DND-41 (cell line): ENCODE measurements around the gene PSMF1.

ENCODE experiments used
- ATAC-seq: fragments of 200-7000 bp; cut with Tn5 transposase; 3 replicates; pipeline ENCODE4 v1.9.1; 2021; ENCODE audit warnings: low read depth; ENCODE audit not compliant: insufficient read depth
- DNase-seq: peaks from one replicate; pipeline ENCODE4 v3.0.0-alpha.2; 2020
- H2AFZ ChIP-seq: 2 replicates; pipeline ENCODE4 v1.6.0; 2012; ENCODE audit warnings: low read depth, low read length
- H3K27ac ChIP-seq: 2 replicates; pipeline ENCODE4 v1.5.1; 2012; ENCODE audit warnings: low read length, inconsistent platforms
- H3K27me3 ChIP-seq: fragments of 200-600 bp; sonication (generic); 2 replicates; pipeline ENCODE4 v1.6.0; 2012; ENCODE audit warnings: low read length, mild to moderate bottlenecking, inconsistent platforms; ENCODE audit not compliant: insufficient read depth, poor library complexity
- H3K36me3 ChIP-seq: 2 replicates; pipeline ENCODE4 v1.5.1; 2012; ENCODE audit warnings: low read length, inconsistent platforms; ENCODE audit not compliant: insufficient read depth
- H3K4me1 ChIP-seq: 2 replicates; pipeline ENCODE4 v1.5.1; 2012; ENCODE audit warnings: mild to moderate bottlenecking, low read length; ENCODE audit not compliant: insufficient read depth
- H3K4me2 ChIP-seq: 2 replicates; pipeline ENCODE4 v1.6.0; 2012; ENCODE audit warnings: mild to moderate bottlenecking, moderate library complexity, low read length, inconsistent platforms; ENCODE audit not compliant: insufficient read depth
- H3K4me3 ChIP-seq, 2 experiments: fragments of 200-600 bp in 1 of 2; shearing (Covaris generic) in 1 of 2; 2 replicates each; pipeline ENCODE4 v1.5.1; 2012 to 2016; ENCODE audit warnings: inconsistent platforms in 2 of 2, low read length in 2 of 2, mild to moderate bottlenecking in 2 of 2, low read depth in 1 of 2, moderate library complexity in 1 of 2
- H3K79me2 ChIP-seq: 2 replicates; pipeline ENCODE4 v1.6.0; 2012; ENCODE audit warnings: low read length, inconsistent platforms; ENCODE audit not compliant: insufficient read depth
- H3K9ac ChIP-seq: 2 replicates; pipeline ENCODE4 v1.6.0; 2012; ENCODE audit warnings: low read depth, mild to moderate bottlenecking, inconsistent platforms, low read length, moderate library complexity
- H3K9me3 ChIP-seq: 2 replicates; pipeline ENCODE4 v1.5.1; 2012; ENCODE audit warnings: low read length, moderate library complexity, mild to moderate bottlenecking, inconsistent platforms; ENCODE audit not compliant: insufficient read depth, severe bottlenecking
- H4K20me1 ChIP-seq: 2 replicates; pipeline ENCODE4 v1.6.0; 2012; ENCODE audit warnings: low read length; ENCODE audit not compliant: insufficient read depth
- CTCF ChIP-seq: IDR thresholded peaks from 2 replicates; pipeline ENCODE4 v1.5.1; 2012; ENCODE audit warnings: borderline replicate concordance, low read length, moderate library complexity, mild to moderate bottlenecking; ENCODE audit not compliant: poor library complexity, severe bottlenecking; ENCODE audit errors: extremely low read depth
- EZH2 ChIP-seq: IDR thresholded peaks from 3 replicates; pipeline ENCODE4 v1.6.1; 2012; ENCODE audit warnings: borderline replicate concordance, low read depth, mild to moderate bottlenecking, moderate library complexity, low read length, inconsistent platforms; ENCODE audit not compliant: severe bottlenecking

PSMF1 gene

GRCh38 chr20:1174787-1175186 lies 56.4 kb downstream of the PSMF1 start:
- TF ChIP-seq EZH2 (no peak), CTCF (no peak)
- Histone ChIP-seq H3K9me3 (no peaks in the 10 kb centered on the region), H4K20me1 (peaks cover 19% of the 10 kb centered on the region), H3K27me3 (no peaks in the 10 kb centered on the region), H3K4me3 (no peak overlapping the region), H3K27ac (no peak overlapping the region), H3K9ac (no peak overlapping the region), H3K79me2 (no peaks in the 10 kb centered on the region), H2AFZ (no peak overlapping the region), H3K4me2 (no peak overlapping the region), H3K36me3 (peaks cover 27% of the 10 kb centered on the region), H3K4me1 (no peaks in the 10 kb centered on the region)
- no peak for DNase-seq
- no peak for ATAC-seq

GRCh38 chr20:1177680-1178079 lies 59.3 kb downstream of the PSMF1 start:
- Histone ChIP-seq H3K9me3 (no peaks in the 10 kb centered on the region), H3K4me1 (no peaks in the 10 kb centered on the region), H3K79me2 (no peaks in the 10 kb centered on the region), H3K9ac (no peak overlapping the region), H3K4me3 (no peak overlapping the region), H3K27me3 (no peaks in the 10 kb centered on the region), H4K20me1 (no peaks in the 10 kb centered on the region; the same call in 1 of the 2 replicates), H3K27ac (no peak overlapping the region), H3K4me2 (no peak overlapping the region), H3K36me3 (peaks cover 3% of the 10 kb centered on the region; the same call in 1 of the 2 replicates), H2AFZ (no peak overlapping the region)
- DNase-seq (no peak), ATAC-seq (no peak)
- TF ChIP-seq CTCF (no peak), EZH2 (no peak)

GRCh38 chr20:1178103-1178502 lies 59.7 kb downstream of the PSMF1 start:
- Histone ChIP-seq H2AFZ (no peak overlapping the region), H3K27ac (no peak overlapping the region), H3K9ac (no peak overlapping the region), H3K4me2 (no peak overlapping the region), H3K36me3 (peaks cover 3% of the 10 kb centered on the region; the same call in 1 of the 2 replicates), H3K79me2 (no peaks in the 10 kb centered on the region), H4K20me1 (no peaks in the 10 kb centered on the region; the same call in 1 of the 2 replicates), H3K27me3 (no peaks in the 10 kb centered on the region), H3K4me3 (no peak overlapping the region), H3K9me3 (no peaks in the 10 kb centered on the region), H3K4me1 (no peaks in the 10 kb centered on the region)
- DNase-seq (no peak), ATAC-seq (no peak)
- TF ChIP-seq EZH2: no peak
- TF ChIP-seq CTCF: no peak

GRCh38 chr20:1178623-1179022 lies 60.2 kb downstream of the PSMF1 start:
- H3K9ac ChIP-seq: no peak overlapping the region
- TF ChIP-seq EZH2 (no peak), CTCF (no peak)
- ATAC-seq (no peak), DNase-seq (no peak)
- H3K27me3 ChIP-seq: no peaks in the 10 kb centered on the region
- H3K4me3 ChIP-seq: no peak overlapping the region
- H3K79me2 ChIP-seq: no peaks in the 10 kb centered on the region
- H4K20me1 ChIP-seq: no peaks in the 10 kb centered on the region; the same call in 1 of the 2 replicates
- H2AFZ ChIP-seq: no peak overlapping the region
- H3K9me3 ChIP-seq: no peaks in the 10 kb centered on the region
- peaks cover 3% of the 10 kb centered on the region; the same call in 1 of the 2 replicates for H3K36me3 ChIP-seq
- no peak overlapping the region for H3K4me2 ChIP-seq
- no peak overlapping the region for H3K27ac ChIP-seq
- no peaks in the 10 kb centered on the region for H3K4me1 ChIP-seq
